GM19395 (cell line): ENCODE measurements around the gene TEX261.
A peak's percentile ranks its signal among the peaks of the same experiment; 100 is the strongest.
"Not testable (repeated sequence)": the region's sequence is repeated elsewhere in the genome, so short reads cannot be mapped to it uniquely, and the experiment has no call there.

Source experiments
- ATAC-seq: cut with Tn5 transposase; IDR thresholded peaks from one replicate; pipeline ENCODE4 v1.9.1; 2021; ENCODE audit warnings: mild to moderate bottlenecking, moderate library complexity; ENCODE audit not compliant: unreplicated experiment

Gene TEX261

GRCh38 chr2:71000780-71001591, 6.3 kb upstream of the TEX261 start:
- ATAC-seq: peak; percentile 91

- ATAC-seq: not testable (repeated sequence)
Measured at GRCh38 chr2:70999931-71000330, 5.3 kb upstream of the TEX261 start.

- no peak for ATAC-seq
Measured at GRCh38 chr2:70999362-70999761, 4.7 kb upstream of the TEX261 start.

- not testable (repeated sequence) for ATAC-seq
Measured at GRCh38 chr2:70998885-70999284, 4.2 kb upstream of the TEX261 start.

- peak; percentile 57 for ATAC-seq
Measured at GRCh38 chr2:70995426-70995729, 705 bp upstream of the TEX261 start.

GRCh38 chr2:70994009-70994698, 519 bp downstream of the TEX261 start:
- peak; percentile 35 for ATAC-seq

- ATAC-seq: no peak
Measured at GRCh38 chr2:70992945-70993853, 1.5 kb downstream of the TEX261 start.

- ATAC-seq: no peak
Measured at GRCh38 chr2:70991742-70992141, 2.9 kb downstream of the TEX261 start.

GRCh38 chr2:70991142-70991541, 3.5 kb downstream of the TEX261 start:
- ATAC-seq: no peak

- ATAC-seq: no peak
Measured at GRCh38 chr2:70990216-70990615, 4.5 kb downstream of the TEX261 start.

GRCh38 chr2:70988726-70989648, 5.7 kb downstream of the TEX261 start:
- ATAC-seq: no peak

- ATAC-seq: no peak
Measured at GRCh38 chr2:70988151-70988550, 6.5 kb downstream of the TEX261 start.

GRCh38 chr2:70987386-70987785, 7.3 kb downstream of the TEX261 start:
- ATAC-seq: no peak

- no peak for ATAC-seq
Measured at GRCh38 chr2:70986499-70987189, 8.0 kb downstream of the TEX261 start.

- no peak for ATAC-seq
Measured at GRCh38 chr2:70985956-70986355, 8.7 kb downstream of the TEX261 start.

GRCh38 chr2:70985283-70985688, 9.4 kb downstream of the TEX261 start:
- no peak for ATAC-seq

GRCh38 chr2:70984576-70985282, 9.9 kb downstream of the TEX261 start:
- peak; percentile 96 for ATAC-seq

- no peak for ATAC-seq
Measured at GRCh38 chr2:70984228-70984575, 10.5 kb downstream of the TEX261 start.

- ATAC-seq: no peak
Measured at GRCh38 chr2:70983506-70984227, 11.0 kb downstream of the TEX261 start.
